Glutamatergic neuron (in vitro differentiated cells): ENCODE measurements around the gene ADAM22. TPM values are rescaled to one million over a fixed set of nuclear protein-coding genes. Genes with fewer than 3 reads are reported as not detected.
A peak's percentile ranks its signal among the peaks of the same experiment; 100 is the strongest.

Experiments used
- DNase-seq: peaks from one replicate; pipeline ENCODE4 v3.0.0; 2022
- H3K27ac Mint-ChIP-seq: one replicate; pipeline ENCODE4 v1.8.0; 2020; ENCODE audit warnings: mild to moderate bottlenecking, mixed read lengths, inconsistent platforms; ENCODE audit not compliant: unreplicated experiment
- H3K27me3 Mint-ChIP-seq: one replicate; pipeline ENCODE4 v1.8.0; 2020; ENCODE audit warnings: mild to moderate bottlenecking, moderate library complexity, mixed read lengths, inconsistent platforms; ENCODE audit not compliant: unreplicated experiment
- H3K36me3 Mint-ChIP-seq: one replicate; pipeline ENCODE4 v1.8.0; 2020; ENCODE audit warnings: mild to moderate bottlenecking, mixed read lengths, inconsistent platforms; ENCODE audit not compliant: unreplicated experiment
- H3K4me1 Mint-ChIP-seq: one replicate; pipeline ENCODE4 v1.8.0; 2020; ENCODE audit warnings: mild to moderate bottlenecking, low read depth, mixed read lengths, inconsistent platforms; ENCODE audit not compliant: unreplicated experiment
- H3K4me3 Mint-ChIP-seq: one replicate; pipeline ENCODE4 v1.8.0; 2020; ENCODE audit warnings: mild to moderate bottlenecking, mixed read lengths, inconsistent platforms; ENCODE audit not compliant: unreplicated experiment
- H3K9me3 Mint-ChIP-seq: one replicate; pipeline ENCODE4 v1.8.0; 2020; ENCODE audit warnings: mild to moderate bottlenecking, moderate library complexity, mixed read lengths, inconsistent platforms; ENCODE audit not compliant: unreplicated experiment
- CTCF ChIP-seq: fragments of 200-600 bp; sonication (generic); IDR thresholded peaks from one replicate; pipeline ENCODE4 v1.5.0; 2021; ENCODE audit not compliant: partially characterized antibody, unreplicated experiment
- total RNA-seq: library from RNA; stranded (reverse); fragmentation: NEBNext Ultra II Directional; extraction: Animal tissue kit (Norgen Biotek cat#: 25700); gene quantifications from one replicate; pipeline ENCODE4 v1.2.1, GENCODE V29; 2021; ENCODE audit not compliant: unreplicated experiment

ADAM22 gene
- total RNA-seq, 1 donor from 2014 or later = 91.9 TPM

- DNase-seq = no peak
- Mint-ChIP-seq H3K36me3 (peaks cover 5% of the 10 kb centered on the region), H3K4me3 (peak overlapping the region; percentile 63), H3K27ac (peak overlapping the region; percentile 91), H3K9me3 (peaks cover 10% of the 10 kb centered on the region), H3K27me3 (peaks cover 6% of the 10 kb centered on the region), H3K4me1 (peaks cover 55% of the 10 kb centered on the region)
- no peak for TF ChIP-seq CTCF
Observed at GRCh38 chr7:88092676-88092999, 158.6 kb downstream of the ADAM22 start.

GRCh38 chr7:88101769-88102168 lies 167.7 kb downstream of the ADAM22 start:
- Mint-ChIP-seq H3K36me3 (no peaks in the 10 kb centered on the region), H3K4me1 (peaks cover 10% of the 10 kb centered on the region), H3K27ac (no peak overlapping the region), H3K27me3 (peaks cover 4% of the 10 kb centered on the region), H3K9me3 (no peaks in the 10 kb centered on the region), H3K4me3 (no peak overlapping the region)
- no peak for DNase-seq
- no peak for TF ChIP-seq CTCF

- no peaks in the 10 kb centered on the region for H3K36me3 Mint-ChIP-seq
- DNase-seq = no peak
- H3K27ac Mint-ChIP-seq = no peak overlapping the region
- no peak for TF ChIP-seq CTCF
- no peaks in the 10 kb centered on the region for H3K9me3 Mint-ChIP-seq
- H3K4me3 Mint-ChIP-seq = no peak overlapping the region
- H3K4me1 Mint-ChIP-seq = peaks cover 11% of the 10 kb centered on the region
- peaks cover 4% of the 10 kb centered on the region for H3K27me3 Mint-ChIP-seq
Observed at GRCh38 chr7:88102675-88103074, 168.6 kb downstream of the ADAM22 start.

DNA sequence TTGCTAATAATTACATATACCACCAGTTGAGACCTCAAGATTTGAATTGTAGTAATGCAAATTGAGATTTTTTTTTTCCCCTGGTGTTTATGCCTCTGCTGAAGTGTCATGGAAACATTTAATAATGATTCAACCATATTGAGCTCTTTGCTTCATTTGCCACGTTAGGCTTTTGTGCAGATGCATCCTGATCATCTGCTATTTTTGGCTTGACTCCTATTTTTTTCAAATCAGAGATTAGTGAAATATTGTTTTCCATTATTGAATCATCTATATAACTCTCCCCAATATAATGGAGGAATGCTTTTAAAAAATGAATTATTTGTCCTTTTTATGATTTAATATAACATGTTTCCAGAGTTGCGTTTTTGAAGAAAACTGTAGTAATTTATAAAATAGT lies 170.7 kb downstream of the ADAM22 start:
- DNase-seq = no peak
- peaks cover 11% of the 10 kb centered on the region for H3K4me1 Mint-ChIP-seq
- no peak overlapping the region for H3K4me3 Mint-ChIP-seq
- H3K9me3 Mint-ChIP-seq = no peaks in the 10 kb centered on the region
- H3K27ac Mint-ChIP-seq = no peak overlapping the region
- H3K36me3 Mint-ChIP-seq = no peaks in the 10 kb centered on the region
- H3K27me3 Mint-ChIP-seq = peaks cover 4% of the 10 kb centered on the region
- no peak for TF ChIP-seq CTCF

GRCh38 chr7:88105231-88105630 lies 171.2 kb downstream of the ADAM22 start:
- H3K4me3 Mint-ChIP-seq = no peak overlapping the region
- H3K36me3 Mint-ChIP-seq = no peaks in the 10 kb centered on the region
- no peak for DNase-seq
- H3K27ac Mint-ChIP-seq = no peak overlapping the region
- H3K4me1 Mint-ChIP-seq = peaks cover 11% of the 10 kb centered on the region
- H3K27me3 Mint-ChIP-seq = peaks cover 4% of the 10 kb centered on the region
- TF ChIP-seq CTCF = no peak
- no peaks in the 10 kb centered on the region for H3K9me3 Mint-ChIP-seq
